Heart left ventricle (tissue), 13 donors: ENCODE data around the gene EHD4.

ENCODE experiments used
- POLR2A ChIP-seq, 2 donors: fragments of 450-650 bp; IDR thresholded peaks; one replicate each; pipeline ENCODE4 v1.6.1; 2017; ENCODE audit warnings: antibody characterized with exemption in 2 of 2, mild to moderate bottlenecking in 2 of 2, moderate library complexity in 2 of 2
- TF ChIP-seq, protein P1 (sequence below), 12 donors: fragments of 200-600 bp; sonication (generic) in 4 of 12; IDR thresholded peaks; one replicate each; pipeline versions ENCODE4 v1.5.0 to v1.8.0; 2018 to 2022; ENCODE audit warnings: antibody characterized with exemption in 12 of 12, mild to moderate bottlenecking in 5 of 12
- donor health status: ischemic (EF 13 %, LVEDD 7.1; RV severe dilation, severe dysfunction).
- donor health status: DM: no; HTN: yes; CAD: no.
- donor health status: DM: no; HTN: no; CAD: no.
- donor health status: ischemic (EF 25% LVEDD 6.9; RV normal size, moderate dysfunction).
- donor health status: ischemic (EF 25% LVEDD 5.7; RV mildly dilated, moderate dysfunction).
- donor health status: ischemic (EF 35%, LVEDD 5.7; RV mildly dilated, moderate dysfunction).
- donor health status: nonischemic (EF 11% LVEDD 7.7; RV severe dilation, severe dysfunction).
- donor health status: DM: yes; HTN: yes; CAD: no.
- donor health status: PGD.
- donor health status: ischemic (EF 29% LVEDD 5.4; RV normal size, mild dysfunction).
- donor health status: nonischemic (EF 23%, LVEDD 6.1; RV moderate dilation, normal function).

DNA sequence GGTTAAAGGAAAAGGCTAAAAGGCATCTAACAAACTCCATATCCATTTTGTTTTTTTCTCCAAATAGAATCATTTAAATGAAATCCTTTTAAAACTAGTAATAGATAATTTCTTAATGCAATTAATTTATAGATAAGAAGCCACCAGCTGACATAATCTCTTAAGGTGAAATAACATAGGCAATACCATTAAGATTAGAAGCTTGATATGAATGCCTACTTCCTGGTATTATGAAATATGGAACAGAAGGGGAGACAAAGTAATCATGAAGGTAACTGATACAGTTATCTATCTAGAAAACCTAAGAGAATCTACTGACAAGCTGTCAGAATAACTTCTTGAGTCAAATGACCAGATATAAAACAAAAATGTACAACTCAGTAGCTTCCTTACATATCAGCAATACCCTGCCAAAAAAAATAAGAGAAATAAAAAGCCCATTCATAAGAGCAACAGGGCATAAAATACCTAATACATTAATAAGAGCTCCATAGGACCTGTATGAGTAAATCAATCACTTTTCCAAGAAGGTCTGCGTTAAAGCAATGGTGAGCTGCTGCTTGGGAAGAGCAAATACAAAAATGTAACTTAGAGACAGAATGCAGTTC lies 10.7 kb downstream of the EHD4 start:
- TF ChIP-seq, protein P1, sequence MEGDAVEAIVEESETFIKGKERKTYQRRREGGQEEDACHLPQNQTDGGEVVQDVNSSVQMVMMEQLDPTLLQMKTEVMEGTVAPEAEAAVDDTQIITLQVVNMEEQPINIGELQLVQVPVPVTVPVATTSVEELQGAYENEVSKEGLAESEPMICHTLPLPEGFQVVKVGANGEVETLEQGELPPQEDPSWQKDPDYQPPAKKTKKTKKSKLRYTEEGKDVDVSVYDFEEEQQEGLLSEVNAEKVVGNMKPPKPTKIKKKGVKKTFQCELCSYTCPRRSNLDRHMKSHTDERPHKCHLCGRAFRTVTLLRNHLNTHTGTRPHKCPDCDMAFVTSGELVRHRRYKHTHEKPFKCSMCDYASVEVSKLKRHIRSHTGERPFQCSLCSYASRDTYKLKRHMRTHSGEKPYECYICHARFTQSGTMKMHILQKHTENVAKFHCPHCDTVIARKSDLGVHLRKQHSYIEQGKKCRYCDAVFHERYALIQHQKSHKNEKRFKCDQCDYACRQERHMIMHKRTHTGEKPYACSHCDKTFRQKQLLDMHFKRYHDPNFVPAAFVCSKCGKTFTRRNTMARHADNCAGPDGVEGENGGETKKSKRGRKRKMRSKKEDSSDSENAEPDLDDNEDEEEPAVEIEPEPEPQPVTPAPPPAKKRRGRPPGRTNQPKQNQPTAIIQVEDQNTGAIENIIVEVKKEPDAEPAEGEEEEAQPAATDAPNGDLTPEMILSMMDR (IDR thresholded peaks at IDR 0.05): no peak
- no peak for TF ChIP-seq POLR2A (IDR thresholded peaks at IDR 0.05)
